ENCODE measurements around the gene RNF126.

The RNF126 gene

GRCh38 chr19:641702-642101 lies 21.3 kb downstream of the RNF126 start:
- TF ChIP-seq, protein P1, sequence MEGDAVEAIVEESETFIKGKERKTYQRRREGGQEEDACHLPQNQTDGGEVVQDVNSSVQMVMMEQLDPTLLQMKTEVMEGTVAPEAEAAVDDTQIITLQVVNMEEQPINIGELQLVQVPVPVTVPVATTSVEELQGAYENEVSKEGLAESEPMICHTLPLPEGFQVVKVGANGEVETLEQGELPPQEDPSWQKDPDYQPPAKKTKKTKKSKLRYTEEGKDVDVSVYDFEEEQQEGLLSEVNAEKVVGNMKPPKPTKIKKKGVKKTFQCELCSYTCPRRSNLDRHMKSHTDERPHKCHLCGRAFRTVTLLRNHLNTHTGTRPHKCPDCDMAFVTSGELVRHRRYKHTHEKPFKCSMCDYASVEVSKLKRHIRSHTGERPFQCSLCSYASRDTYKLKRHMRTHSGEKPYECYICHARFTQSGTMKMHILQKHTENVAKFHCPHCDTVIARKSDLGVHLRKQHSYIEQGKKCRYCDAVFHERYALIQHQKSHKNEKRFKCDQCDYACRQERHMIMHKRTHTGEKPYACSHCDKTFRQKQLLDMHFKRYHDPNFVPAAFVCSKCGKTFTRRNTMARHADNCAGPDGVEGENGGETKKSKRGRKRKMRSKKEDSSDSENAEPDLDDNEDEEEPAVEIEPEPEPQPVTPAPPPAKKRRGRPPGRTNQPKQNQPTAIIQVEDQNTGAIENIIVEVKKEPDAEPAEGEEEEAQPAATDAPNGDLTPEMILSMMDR (IDR thresholded peaks at IDR 0.05; ENCODE audit: low read depth, low read length), result no peak
- no peak overlapping the region for H3K4me3 ChIP-seq (ENCODE audit: low read depth, low read length)

DNA sequence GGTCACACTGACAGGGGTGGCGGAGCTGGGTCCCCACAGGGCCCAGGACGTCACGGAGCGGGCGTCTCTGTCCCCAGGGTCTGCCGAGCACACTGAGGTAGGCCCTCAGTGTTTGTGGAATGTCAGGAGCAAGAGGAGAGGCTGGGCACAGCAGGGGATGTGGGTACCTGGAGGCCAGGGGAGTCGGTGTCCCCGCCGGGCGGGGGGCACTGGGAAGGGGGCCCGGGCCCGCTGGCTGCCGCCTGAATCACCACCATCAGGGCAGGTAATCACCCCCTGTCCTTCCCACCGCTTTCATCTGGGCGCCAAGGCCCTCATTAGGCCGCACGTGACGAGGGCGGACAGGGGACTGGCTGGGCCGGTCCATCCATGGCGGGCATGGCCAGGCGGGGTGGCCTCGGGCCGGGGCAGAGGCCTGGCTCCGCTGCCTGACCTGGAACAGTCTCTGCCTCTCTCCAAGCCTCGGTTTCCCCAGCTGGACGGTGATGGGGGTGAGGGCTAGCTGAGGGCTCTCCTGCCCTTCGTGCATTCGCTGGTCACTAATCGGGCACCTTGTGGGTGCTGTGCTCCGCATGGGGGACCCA lies 22.3 kb downstream of the RNF126 start:
- H3K4me3 ChIP-seq (ENCODE audit: low read depth, low read length), result no peak overlapping the region
- TF ChIP-seq, protein P1 (IDR thresholded peaks at IDR 0.05; ENCODE audit: low read depth, low read length), result no peak

- TF ChIP-seq, protein P1 (IDR thresholded peaks at IDR 0.05; ENCODE audit: low read depth, low read length), result no peak
- H3K4me3 ChIP-seq (ENCODE audit: low read depth, low read length), result no peak overlapping the region
Measured at GRCh38 chr19:640161-640558, 22.9 kb downstream of the RNF126 start.

DNA sequence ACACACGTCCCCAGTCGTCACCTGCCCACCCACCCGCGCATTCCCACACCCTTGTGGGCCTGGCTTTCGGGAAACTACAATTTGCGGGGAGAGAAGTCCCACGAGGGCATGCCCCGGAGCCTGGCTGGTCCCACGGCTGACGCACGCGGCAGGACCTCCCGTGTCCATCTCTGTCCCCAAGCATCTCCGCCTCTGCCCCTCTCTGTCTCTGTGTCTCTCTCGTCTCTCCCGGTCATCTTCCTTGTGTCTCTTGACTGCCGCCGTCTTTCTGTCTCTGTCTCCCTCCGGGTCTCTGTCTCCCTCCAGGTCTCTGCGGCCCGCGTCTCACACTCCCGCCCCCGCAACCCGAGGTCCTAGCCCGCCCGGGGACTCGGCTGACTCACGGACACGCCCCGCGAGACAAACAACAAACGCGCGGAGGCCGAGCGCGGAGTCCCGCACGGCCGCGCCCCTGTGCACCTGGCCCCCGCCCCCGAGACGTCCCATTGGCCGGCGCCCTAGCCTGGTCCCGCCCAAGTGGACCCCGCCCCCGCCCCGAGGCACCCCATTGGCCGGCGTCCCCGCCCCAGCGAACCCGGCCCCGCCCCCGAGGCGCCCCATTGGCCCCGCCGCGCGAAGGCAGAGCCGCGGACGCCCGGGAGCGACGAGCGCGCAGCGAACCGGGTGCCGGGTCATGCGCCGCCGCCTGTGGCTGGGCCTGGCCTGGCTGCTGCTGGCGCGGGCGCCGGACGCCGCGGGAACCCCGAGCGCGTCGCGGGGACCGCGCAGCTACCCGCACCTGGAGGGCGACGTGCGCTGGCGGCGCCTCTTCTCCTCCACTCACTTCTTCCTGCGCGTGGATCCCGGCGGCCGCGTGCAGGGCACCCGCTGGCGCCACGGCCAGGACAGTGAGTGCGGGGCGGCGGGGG lies 23.5 kb downstream of the RNF126 start, which contains the start of gene FGF22:
Gene FGF22, plus strand, starts transcription at position 627 of the 908 bp plus-strand sequence. Its CDS starts 47 bp downstream, at position 674.
- TF ChIP-seq, protein P1 (IDR thresholded peaks at IDR 0.05; ENCODE audit: low read depth, low read length), result no peak

DNA sequence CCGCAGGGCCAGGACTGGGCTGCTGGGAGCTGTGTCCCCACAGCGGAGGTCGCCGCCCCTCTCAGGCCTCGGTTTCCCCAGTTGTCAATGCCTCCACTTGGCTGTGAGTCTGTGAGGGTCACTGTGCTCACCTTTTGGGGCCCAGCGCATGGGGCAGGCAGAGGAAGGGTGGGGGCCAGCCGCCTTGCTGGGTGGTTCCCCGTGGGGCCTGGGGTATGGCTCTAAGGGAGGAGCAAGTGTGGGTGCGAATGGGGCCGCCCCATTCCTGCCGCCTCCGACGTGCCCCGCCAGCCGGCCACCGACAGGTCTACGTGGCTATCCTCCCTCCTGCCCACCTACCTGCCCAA lies 24.1 kb downstream of the RNF126 start:
- TF ChIP-seq, protein P1 (IDR thresholded peaks at IDR 0.05; ENCODE audit: low read depth, low read length), result no peak
- H3K4me3 ChIP-seq (ENCODE audit: low read depth, low read length), result peak overlapping the region; percentile 51

More for the DNA sequence above, 23.5 kb downstream of the RNF126 start, which contains the start of gene FGF22:
- H3K4me3 ChIP-seq (ENCODE audit: low read depth, low read length), result peak within 1 kb of the TSS; percentile 51

DNA sequence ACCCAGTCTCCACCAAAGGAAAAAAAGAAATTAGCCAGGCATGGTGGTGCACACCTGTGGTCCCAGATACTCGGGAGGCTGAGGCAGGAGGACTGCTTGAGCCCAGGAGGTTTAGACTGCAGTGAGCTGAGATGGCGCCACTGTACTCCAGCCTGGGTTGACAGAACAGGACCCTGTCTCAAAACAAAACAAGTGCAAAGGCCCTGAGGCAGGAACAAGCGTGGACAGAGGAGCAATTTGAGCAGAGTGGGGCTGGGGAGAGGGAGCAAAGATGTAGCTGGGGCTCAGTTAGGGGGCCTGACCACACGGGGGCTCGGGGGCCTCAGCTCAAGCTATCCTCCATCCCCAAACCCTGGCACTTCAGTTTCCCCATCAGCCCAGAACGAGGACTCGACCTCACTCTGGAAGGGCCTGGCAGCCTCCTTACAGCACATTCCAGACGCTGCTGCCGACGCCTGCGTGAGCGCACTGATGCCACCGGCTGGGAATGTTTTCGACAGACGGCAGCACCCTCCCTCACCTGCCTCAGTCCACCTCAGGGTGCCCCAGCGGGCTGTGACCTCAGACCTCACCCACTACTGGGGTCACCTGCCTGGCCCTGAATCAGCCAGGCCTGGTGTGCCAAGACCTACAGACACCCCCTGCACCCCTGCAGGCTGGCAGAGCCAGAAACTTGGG lies 27.9 kb downstream of the RNF126 start:
- TF ChIP-seq, protein P1 (IDR thresholded peaks at IDR 0.05; ENCODE audit: low read depth, low read length), result no peak
- H3K4me3 ChIP-seq (ENCODE audit: low read depth, low read length), result no peak overlapping the region

Measured in WI38 (cell line).